Ishikawa (cell line): ENCODE results near the gene MICAL3.

Experiments
- CEBPB ChIP-seq: IDR thresholded peaks from 2 replicates; pipeline ENCODE4 v1.6.1; 2012
- CREB1 ChIP-seq: IDR thresholded peaks from 2 replicates; pipeline ENCODE4 v1.6.1; 2012; ENCODE audit warnings: low read depth
- EGR1 ChIP-seq: IDR thresholded peaks from 2 replicates; pipeline ENCODE4 v1.6.1; 2012
- EP300 ChIP-seq: IDR thresholded peaks from 2 replicates; pipeline ENCODE4 v1.6.1; 2012; ENCODE audit warnings: borderline replicate concordance
- FOXM1 ChIP-seq: IDR thresholded peaks from 2 replicates; pipeline ENCODE4 v1.6.1; 2012; ENCODE audit warnings: low read depth, borderline replicate concordance
- NFIC ChIP-seq: IDR thresholded peaks from 2 replicates; pipeline ENCODE4 v1.6.1; 2012
- RAD21 ChIP-seq: IDR thresholded peaks from 2 replicates; pipeline ENCODE4 v1.6.1; 2012; ENCODE audit warnings: low read depth
- REST ChIP-seq: IDR thresholded peaks from 2 replicates; pipeline ENCODE4 v1.6.1; 2012; ENCODE audit warnings: low read depth, mild to moderate bottlenecking
- TAF1 ChIP-seq: IDR thresholded peaks from 2 replicates; pipeline ENCODE4 v1.6.1; 2012; ENCODE audit warnings: low read depth, mild to moderate bottlenecking
- TCF12 ChIP-seq: IDR thresholded peaks from 2 replicates; pipeline ENCODE4 v1.6.1; 2012; ENCODE audit warnings: low read depth
- TEAD4 ChIP-seq: IDR thresholded peaks from 2 replicates; pipeline ENCODE4 v1.6.1; 2012
- USF1 ChIP-seq: IDR thresholded peaks from 2 replicates; pipeline ENCODE4 v1.6.1; 2012
- YY1 ChIP-seq: IDR thresholded peaks from 2 replicates; pipeline ENCODE4 v1.6.1; 2012; ENCODE audit warnings: low read depth
- ZBTB7A ChIP-seq: IDR thresholded peaks from 2 replicates; pipeline ENCODE4 v1.6.1; 2012; ENCODE audit warnings: low read depth
- TF ChIP-seq, protein P1 (sequence below): IDR thresholded peaks from 2 replicates; pipeline ENCODE4 v1.6.1; 2012

Gene MICAL3

DNA sequence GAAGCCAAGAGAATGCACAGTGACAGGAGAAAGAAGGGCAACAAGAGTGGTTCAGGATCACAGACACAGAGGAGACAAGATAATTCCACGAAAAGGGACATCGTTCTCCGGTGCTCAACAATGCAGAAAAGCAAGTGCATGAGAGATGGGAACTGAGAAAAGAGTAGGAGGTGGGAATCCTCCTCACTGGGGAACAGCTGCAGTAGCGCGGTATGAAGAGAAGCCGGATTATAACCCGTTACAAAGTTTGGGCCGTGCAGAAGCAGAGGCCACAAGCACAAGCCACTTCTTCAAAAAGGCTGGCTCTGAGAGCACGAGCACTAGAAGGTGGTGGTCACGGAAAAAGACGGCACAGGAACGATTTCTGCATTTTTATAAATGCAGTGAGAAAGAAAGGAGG, 135.9 kb downstream of the MICAL3 start:
- no peak for TF ChIP-seq CEBPB
- no peak for TF ChIP-seq YY1
- TF ChIP-seq EP300 = no peak
- no peak for TF ChIP-seq USF1
- no peak for TF ChIP-seq CREB1
- TF ChIP-seq, protein P1, sequence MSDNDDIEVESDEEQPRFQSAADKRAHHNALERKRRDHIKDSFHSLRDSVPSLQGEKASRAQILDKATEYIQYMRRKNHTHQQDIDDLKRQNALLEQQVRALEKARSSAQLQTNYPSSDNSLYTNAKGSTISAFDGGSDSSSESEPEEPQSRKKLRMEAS = no peak
- no peak for TF ChIP-seq ZBTB7A
- TF ChIP-seq FOXM1 = no peak
- no peak for TF ChIP-seq TEAD4
- TF ChIP-seq RAD21 = no peak
- TF ChIP-seq REST = no peak
- no peak for TF ChIP-seq EGR1
- TF ChIP-seq NFIC = no peak
- no peak for TF ChIP-seq TCF12
- no peak for TF ChIP-seq TAF1

GRCh38 chr22:17884893-17885292, 139.5 kb downstream of the MICAL3 start:
- TF ChIP-seq USF1 (no peak), TEAD4 (no peak), CREB1 (no peak), REST (no peak), NFIC (no peak), EGR1 (no peak), TCF12 (no peak)
- TF ChIP-seq, protein P1 = no peak

- TF ChIP-seq CREB1 (no peak), CEBPB (no peak), RAD21 (no peak), NFIC (no peak)
- TF ChIP-seq, protein P1 = no peak
Observed at GRCh38 chr22:17884084-17884483, 140.3 kb downstream of the MICAL3 start.

GRCh38 chr22:17883356-17883755, 141.0 kb downstream of the MICAL3 start:
- TF ChIP-seq CEBPB (no peak), NFIC (no peak), USF1 (no peak), TCF12 (no peak), RAD21 (no peak), CREB1 (no peak), EGR1 (no peak), REST (no peak), EP300 (no peak), FOXM1 (no peak), TAF1 (no peak), TEAD4 (no peak), ZBTB7A (no peak), YY1 (no peak)
- TF ChIP-seq, protein P1 = no peak
